DND-41 (cell line): ENCODE data around the gene CSNK1A1L.

Experiments used
- ATAC-seq: fragments of 200-7000 bp; cut with Tn5 transposase; 3 replicates; pipeline ENCODE4 v1.9.1; 2021; ENCODE audit warnings: low read depth; ENCODE audit not compliant: insufficient read depth
- DNase-seq: peaks from one replicate; pipeline ENCODE4 v3.0.0-alpha.2; 2020
- H2AFZ ChIP-seq: 2 replicates; pipeline ENCODE4 v1.6.0; 2012; ENCODE audit warnings: low read depth, low read length
- H3K27ac ChIP-seq: 2 replicates; pipeline ENCODE4 v1.5.1; 2012; ENCODE audit warnings: low read length, inconsistent platforms
- H3K27me3 ChIP-seq: fragments of 200-600 bp; sonication (generic); 2 replicates; pipeline ENCODE4 v1.6.0; 2012; ENCODE audit warnings: low read length, mild to moderate bottlenecking, inconsistent platforms; ENCODE audit not compliant: insufficient read depth, poor library complexity
- H3K36me3 ChIP-seq: 2 replicates; pipeline ENCODE4 v1.5.1; 2012; ENCODE audit warnings: low read length, inconsistent platforms; ENCODE audit not compliant: insufficient read depth
- H3K4me1 ChIP-seq: 2 replicates; pipeline ENCODE4 v1.5.1; 2012; ENCODE audit warnings: mild to moderate bottlenecking, low read length; ENCODE audit not compliant: insufficient read depth
- H3K4me2 ChIP-seq: 2 replicates; pipeline ENCODE4 v1.6.0; 2012; ENCODE audit warnings: mild to moderate bottlenecking, moderate library complexity, low read length, inconsistent platforms; ENCODE audit not compliant: insufficient read depth
- H3K4me3 ChIP-seq, 2 experiments: fragments of 200-600 bp in 1 of 2; shearing (Covaris generic) in 1 of 2; 2 replicates each; pipeline ENCODE4 v1.5.1; 2012 to 2016; ENCODE audit warnings: inconsistent platforms in 2 of 2, low read length in 2 of 2, mild to moderate bottlenecking in 2 of 2, low read depth in 1 of 2, moderate library complexity in 1 of 2
- H3K79me2 ChIP-seq: 2 replicates; pipeline ENCODE4 v1.6.0; 2012; ENCODE audit warnings: low read length, inconsistent platforms; ENCODE audit not compliant: insufficient read depth
- H3K9ac ChIP-seq: 2 replicates; pipeline ENCODE4 v1.6.0; 2012; ENCODE audit warnings: low read depth, mild to moderate bottlenecking, inconsistent platforms, low read length, moderate library complexity
- H3K9me3 ChIP-seq: 2 replicates; pipeline ENCODE4 v1.5.1; 2012; ENCODE audit warnings: low read length, moderate library complexity, mild to moderate bottlenecking, inconsistent platforms; ENCODE audit not compliant: insufficient read depth, severe bottlenecking
- H4K20me1 ChIP-seq: 2 replicates; pipeline ENCODE4 v1.6.0; 2012; ENCODE audit warnings: low read length; ENCODE audit not compliant: insufficient read depth
- EZH2 ChIP-seq: IDR thresholded peaks from 3 replicates; pipeline ENCODE4 v1.6.1; 2012; ENCODE audit warnings: borderline replicate concordance, low read depth, mild to moderate bottlenecking, moderate library complexity, low read length, inconsistent platforms; ENCODE audit not compliant: severe bottlenecking
- TF ChIP-seq, protein P1 (sequence below): IDR thresholded peaks from 2 replicates; pipeline ENCODE4 v1.5.1; 2012; ENCODE audit warnings: borderline replicate concordance, low read length, moderate library complexity, mild to moderate bottlenecking; ENCODE audit not compliant: poor library complexity, severe bottlenecking; ENCODE audit errors: extremely low read depth

Gene CSNK1A1L

DNA sequence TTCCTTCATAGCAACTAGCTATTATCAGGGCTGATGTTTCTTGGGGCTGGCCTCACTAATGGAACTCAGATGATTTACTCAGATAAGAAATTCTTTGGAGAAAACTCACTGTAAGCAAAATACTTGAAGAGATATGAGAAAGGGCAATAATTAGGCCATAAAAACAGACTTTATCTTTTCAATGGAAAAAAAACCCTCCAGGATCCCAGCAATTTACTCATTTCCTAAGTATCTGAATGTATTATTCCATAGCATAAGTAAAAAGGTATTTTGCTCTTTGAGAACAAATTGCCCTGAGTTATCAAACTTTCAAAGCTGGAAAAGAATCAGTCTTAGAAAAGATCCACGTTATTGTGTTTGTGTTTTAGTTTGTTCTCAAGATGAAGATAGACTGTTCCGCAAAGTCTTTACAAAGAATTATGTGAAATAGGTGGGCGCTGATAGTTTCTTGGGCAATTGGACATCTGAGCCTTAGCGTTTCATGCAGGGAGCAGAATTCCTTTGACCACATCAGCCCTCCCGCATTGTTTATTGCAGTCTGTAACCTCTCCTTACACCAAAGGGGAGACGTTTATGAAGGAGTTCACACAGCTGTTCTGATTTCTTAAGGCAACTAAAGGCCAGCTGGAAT lies 29.1 kb upstream of the CSNK1A1L start:
- no peak overlapping the region for H3K4me3 ChIP-seq
- H3K4me2 ChIP-seq: no peak overlapping the region
- H3K36me3 ChIP-seq: no peaks in the 10 kb centered on the region
- H3K79me2 ChIP-seq: no peaks in the 10 kb centered on the region
- DNase-seq (no peak), ATAC-seq (no peak)
- H2AFZ ChIP-seq: no peak overlapping the region
- H4K20me1 ChIP-seq: no peaks in the 10 kb centered on the region
- H3K9me3 ChIP-seq: no peaks in the 10 kb centered on the region
- no peaks in the 10 kb centered on the region for H3K27me3 ChIP-seq
- no peak overlapping the region for H3K9ac ChIP-seq
- H3K4me1 ChIP-seq: no peaks in the 10 kb centered on the region
- no peak overlapping the region for H3K27ac ChIP-seq
- TF ChIP-seq, protein P1, sequence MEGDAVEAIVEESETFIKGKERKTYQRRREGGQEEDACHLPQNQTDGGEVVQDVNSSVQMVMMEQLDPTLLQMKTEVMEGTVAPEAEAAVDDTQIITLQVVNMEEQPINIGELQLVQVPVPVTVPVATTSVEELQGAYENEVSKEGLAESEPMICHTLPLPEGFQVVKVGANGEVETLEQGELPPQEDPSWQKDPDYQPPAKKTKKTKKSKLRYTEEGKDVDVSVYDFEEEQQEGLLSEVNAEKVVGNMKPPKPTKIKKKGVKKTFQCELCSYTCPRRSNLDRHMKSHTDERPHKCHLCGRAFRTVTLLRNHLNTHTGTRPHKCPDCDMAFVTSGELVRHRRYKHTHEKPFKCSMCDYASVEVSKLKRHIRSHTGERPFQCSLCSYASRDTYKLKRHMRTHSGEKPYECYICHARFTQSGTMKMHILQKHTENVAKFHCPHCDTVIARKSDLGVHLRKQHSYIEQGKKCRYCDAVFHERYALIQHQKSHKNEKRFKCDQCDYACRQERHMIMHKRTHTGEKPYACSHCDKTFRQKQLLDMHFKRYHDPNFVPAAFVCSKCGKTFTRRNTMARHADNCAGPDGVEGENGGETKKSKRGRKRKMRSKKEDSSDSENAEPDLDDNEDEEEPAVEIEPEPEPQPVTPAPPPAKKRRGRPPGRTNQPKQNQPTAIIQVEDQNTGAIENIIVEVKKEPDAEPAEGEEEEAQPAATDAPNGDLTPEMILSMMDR: no peak
- no peak for TF ChIP-seq EZH2

DNA sequence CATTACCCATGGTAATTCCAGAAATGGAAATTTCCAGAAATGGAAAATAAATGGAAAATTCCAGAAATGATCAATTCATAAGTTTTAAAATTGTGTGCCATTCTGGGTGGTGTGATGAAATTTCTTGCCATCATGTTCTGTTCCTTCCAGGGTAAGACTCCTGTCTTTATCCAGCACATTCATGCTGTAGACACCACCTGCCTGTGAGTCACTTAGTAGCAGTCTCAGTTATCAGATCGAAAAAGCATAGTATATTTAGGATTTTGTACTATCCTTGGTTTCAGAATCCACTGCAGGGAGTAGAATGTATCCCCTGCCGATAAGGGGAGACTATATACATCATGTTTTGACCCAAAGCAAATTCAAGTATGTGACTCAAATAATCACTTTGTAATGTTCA lies 26.7 kb upstream of the CSNK1A1L start:
- no peak overlapping the region for H2AFZ ChIP-seq
- H3K9me3 ChIP-seq: no peaks in the 10 kb centered on the region
- H3K27me3 ChIP-seq: no peaks in the 10 kb centered on the region
- no peaks in the 10 kb centered on the region for H4K20me1 ChIP-seq
- H3K27ac ChIP-seq: no peak overlapping the region
- no peak overlapping the region for H3K4me2 ChIP-seq
- ATAC-seq: no peak
- H3K79me2 ChIP-seq: no peaks in the 10 kb centered on the region
- H3K4me3 ChIP-seq: no peak overlapping the region
- DNase-seq: no peak
- no peaks in the 10 kb centered on the region for H3K4me1 ChIP-seq
- TF ChIP-seq, protein P1: no peak
- no peak for TF ChIP-seq EZH2
- no peak overlapping the region for H3K9ac ChIP-seq
- no peaks in the 10 kb centered on the region for H3K36me3 ChIP-seq

DNA sequence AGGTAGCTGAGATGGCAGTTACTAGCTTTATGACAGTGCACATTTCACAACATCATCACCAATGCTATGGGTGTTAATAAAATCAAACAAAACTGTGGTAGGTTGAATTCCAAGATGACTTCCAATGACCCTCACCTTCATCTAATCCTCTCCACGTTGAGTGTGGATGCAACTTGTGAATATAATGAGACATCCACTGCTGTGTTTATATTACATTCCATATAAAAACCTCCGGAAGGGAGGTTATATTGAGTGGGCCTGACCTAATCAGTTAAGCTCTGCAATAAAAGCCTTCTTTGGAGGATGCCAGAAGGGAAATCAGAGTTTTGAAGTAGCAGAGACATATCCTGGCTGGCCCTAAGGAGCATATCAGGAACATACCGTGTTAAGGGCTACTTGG lies 25.6 kb upstream of the CSNK1A1L start:
- ATAC-seq: no peak
- Histone ChIP-seq H3K4me1 (no peaks in the 10 kb centered on the region), H3K27ac (no peak overlapping the region), H2AFZ (no peak overlapping the region), H3K9me3 (no peaks in the 10 kb centered on the region), H3K4me3 (no peak overlapping the region), H3K4me2 (no peak overlapping the region), H4K20me1 (no peaks in the 10 kb centered on the region), H3K27me3 (no peaks in the 10 kb centered on the region), H3K79me2 (no peaks in the 10 kb centered on the region), H3K9ac (no peak overlapping the region), H3K36me3 (no peaks in the 10 kb centered on the region)
- TF ChIP-seq, protein P1: no peak
- no peak for TF ChIP-seq EZH2
- no peak for DNase-seq
